ENCODE data around the gene PDZD4.

PDZD4 gene

DNA sequence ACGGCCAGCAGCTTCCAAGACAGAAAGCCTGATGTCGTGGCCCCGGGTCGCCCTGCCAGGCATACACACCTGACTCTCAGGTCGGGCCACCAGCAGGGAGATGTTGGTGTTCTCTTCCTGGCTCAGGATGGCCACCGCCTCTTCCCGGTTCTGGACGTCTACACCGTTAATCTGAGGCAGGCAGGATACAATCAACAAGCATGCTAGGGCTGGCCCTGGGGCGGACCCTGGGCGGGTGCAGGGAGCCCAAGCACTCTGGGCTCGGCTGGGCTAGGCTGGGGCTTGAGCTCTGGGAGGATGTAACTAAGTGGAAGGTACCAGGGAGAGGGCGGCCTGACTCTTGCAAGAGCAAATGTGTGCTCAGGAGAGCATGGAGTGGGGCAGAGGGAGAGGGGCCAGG is 24.9 kb downstream of the PDZD4 start:
- no peak overlapping the region for H3K27ac ChIP-seq
- TF ChIP-seq, protein P1, sequence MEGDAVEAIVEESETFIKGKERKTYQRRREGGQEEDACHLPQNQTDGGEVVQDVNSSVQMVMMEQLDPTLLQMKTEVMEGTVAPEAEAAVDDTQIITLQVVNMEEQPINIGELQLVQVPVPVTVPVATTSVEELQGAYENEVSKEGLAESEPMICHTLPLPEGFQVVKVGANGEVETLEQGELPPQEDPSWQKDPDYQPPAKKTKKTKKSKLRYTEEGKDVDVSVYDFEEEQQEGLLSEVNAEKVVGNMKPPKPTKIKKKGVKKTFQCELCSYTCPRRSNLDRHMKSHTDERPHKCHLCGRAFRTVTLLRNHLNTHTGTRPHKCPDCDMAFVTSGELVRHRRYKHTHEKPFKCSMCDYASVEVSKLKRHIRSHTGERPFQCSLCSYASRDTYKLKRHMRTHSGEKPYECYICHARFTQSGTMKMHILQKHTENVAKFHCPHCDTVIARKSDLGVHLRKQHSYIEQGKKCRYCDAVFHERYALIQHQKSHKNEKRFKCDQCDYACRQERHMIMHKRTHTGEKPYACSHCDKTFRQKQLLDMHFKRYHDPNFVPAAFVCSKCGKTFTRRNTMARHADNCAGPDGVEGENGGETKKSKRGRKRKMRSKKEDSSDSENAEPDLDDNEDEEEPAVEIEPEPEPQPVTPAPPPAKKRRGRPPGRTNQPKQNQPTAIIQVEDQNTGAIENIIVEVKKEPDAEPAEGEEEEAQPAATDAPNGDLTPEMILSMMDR (conservative IDR thresholded peaks at IDR 0.05), result no peak

DNA sequence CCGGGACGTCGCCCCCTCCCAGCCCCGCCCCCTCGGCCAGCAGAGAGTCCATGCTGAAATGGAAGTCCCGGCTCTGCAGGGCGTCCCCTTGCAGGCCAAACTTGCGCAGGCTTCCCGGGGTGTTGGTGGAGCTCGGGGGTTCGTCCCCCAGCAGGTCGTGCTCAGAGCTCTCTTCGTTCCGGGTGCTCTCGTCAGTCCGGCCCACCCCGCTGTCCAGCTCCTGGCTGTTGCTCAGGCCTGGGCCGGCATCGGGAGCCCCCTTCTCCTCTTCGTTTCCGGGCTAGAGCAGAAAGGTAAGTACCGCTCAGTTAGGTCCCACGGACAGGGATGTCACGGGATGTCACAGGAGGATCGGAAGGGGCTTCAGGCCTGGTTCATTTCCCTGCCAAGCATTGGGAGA is 25.7 kb downstream of the PDZD4 start:
- H3K27ac ChIP-seq, result no peak overlapping the region
- TF ChIP-seq, protein P1 (conservative IDR thresholded peaks at IDR 0.05), result no peak

DNA sequence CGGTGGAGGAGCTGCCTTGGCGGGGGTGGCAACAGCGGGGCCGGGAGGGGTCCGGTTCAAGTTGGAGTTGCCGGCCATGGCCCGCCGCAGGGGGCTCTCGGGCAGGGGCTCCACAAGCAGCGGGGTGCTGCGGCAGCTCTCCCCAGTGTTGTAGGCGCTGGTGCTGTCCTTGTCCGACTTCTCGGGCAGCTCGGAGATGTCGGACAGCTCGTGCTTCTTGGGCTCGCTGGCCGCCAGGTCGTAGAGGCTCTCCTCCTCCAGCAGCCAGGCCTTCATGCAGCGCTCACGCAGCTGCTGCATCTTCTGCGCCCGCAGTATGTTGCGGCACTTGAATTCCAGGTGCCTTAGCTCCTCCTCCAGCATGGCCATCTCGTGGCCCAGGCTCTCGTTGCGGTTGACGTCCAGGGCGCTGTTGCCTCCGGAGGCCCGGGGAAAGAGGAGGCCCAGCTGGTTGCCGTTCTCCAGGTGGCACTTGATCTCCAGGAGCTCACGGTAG is 26.2 kb downstream of the PDZD4 start:
- H3K27ac ChIP-seq, result no peak overlapping the region
- TF ChIP-seq, protein P1 (conservative IDR thresholded peaks at IDR 0.05), result no peak

DNA sequence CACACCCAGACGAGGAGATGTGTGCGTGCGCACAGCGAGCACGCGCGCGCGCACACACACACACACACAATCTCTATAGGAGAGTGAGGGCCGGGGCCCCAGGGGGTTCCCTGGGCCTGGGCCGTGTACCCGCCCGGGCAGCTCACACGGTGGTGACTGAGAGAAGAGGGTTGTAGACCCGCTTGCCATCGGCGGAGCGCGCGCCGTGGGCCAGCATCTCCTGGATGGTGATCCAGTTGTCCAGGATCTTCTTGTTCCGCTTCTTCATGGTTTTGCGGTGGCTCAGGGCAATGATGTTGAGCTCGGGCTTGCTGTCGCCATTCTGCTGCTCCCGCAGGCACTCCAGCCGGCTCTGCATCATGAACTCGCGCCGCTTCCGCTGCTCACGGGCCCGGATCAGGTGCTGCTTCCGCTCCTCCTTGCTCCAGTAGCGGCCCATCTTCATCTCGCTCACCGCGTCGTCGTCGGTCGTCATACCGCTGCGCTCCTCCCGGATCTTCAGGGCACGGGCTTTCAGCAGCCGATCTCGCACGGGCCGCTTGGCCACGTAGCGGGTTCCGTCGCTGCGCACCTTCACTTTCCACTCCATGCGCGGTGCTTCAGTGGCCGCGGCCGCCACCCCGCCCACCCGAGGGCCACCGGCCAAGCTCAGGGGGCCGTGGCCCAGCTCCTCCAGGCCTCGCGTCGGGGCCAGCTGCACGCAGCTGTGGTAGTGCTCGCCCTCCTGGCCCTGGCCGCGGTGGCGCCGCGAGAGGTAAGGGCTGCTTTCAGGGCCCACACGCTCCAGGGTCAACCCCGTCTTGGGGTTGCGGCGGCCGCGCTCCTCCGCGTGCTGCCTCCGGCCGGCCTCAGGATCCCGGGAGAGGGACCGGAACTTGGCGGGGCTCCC is 26.9 kb downstream of the PDZD4 start:
- H3K27ac ChIP-seq, result no peak overlapping the region
- TF ChIP-seq, protein P1 (conservative IDR thresholded peaks at IDR 0.05), result no peak

DNA sequence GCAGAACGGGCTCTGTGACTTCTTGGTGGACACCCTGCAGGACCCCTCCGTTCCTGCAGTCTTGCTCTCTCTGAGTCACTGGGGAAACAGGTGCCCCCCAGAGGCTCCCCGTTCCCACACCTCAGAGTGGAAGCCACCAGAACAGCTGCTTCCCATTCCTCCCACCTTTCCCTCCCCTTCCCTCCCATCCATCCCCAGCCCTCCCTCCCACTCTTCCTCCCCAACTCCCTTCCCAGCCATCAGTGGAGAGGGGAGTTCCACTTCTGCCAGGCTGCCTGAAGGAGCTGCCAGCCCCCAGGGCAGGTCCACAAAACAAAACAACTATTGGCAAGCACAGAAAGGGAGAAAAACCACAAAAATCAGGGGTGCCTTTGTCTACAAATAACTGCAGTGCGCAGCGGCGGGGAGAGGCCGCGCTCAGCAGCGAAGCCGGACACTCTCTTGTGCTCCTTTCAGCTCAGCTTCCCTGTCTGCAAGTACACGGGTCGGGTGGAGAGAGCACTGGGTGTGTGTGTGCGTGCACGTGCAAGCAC is 27.8 kb downstream of the PDZD4 start:
- no peak overlapping the region for H3K27ac ChIP-seq

DNA sequence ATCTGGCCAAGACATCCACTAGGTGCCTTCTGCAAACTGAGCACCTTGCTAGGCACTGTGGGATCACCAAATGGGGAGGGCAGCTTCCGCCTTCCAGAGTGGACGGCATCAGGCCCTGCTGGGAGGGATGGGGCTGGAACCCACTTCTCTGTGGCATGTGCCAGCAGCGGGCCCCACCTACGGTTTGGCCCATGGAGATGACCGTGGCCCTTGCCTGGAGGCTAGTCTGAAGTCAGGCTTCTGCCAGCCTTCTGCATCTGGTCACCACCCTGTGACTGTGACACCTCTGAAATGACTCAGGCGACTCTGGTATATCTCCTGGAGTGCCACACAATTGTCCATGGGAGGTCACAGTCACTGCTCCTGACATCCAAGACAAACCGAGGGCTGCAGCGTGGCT is 28.7 kb downstream of the PDZD4 start:
- H3K27ac ChIP-seq, result no peak overlapping the region
- TF ChIP-seq, protein P1 (conservative IDR thresholded peaks at IDR 0.05), result no peak

More for the DNA sequence above, 27.8 kb downstream of the PDZD4 start:
- TF ChIP-seq, protein P1 (conservative IDR thresholded peaks at IDR 0.05), result no peak

DNA sequence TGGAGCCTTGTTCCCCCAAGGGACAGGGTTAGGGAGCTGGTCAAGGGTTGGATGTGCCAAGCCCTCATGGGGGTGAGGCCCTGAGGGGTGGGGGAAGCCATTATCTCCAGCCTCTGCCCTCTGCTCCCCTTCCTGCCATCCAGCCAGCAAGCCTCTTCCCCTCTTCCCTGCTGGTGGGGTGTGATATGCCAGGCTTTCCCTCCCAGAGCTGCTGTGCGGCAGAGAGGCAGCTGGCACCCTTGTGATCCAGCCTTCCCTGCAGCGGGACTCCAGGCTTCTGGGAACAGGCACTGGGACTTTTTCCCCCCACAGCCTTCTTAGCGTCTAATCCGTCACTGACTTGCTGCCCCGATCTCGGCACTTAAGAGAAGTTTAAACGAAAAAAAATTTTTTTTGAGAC is 29.6 kb downstream of the PDZD4 start:
- TF ChIP-seq, protein P1 (conservative IDR thresholded peaks at IDR 0.05), result no peak
- H3K27ac ChIP-seq, result no peak overlapping the region

Measured in VCaP (cell line).